ENCODE data around the gene ATP6V0C. TPM values are rescaled to one million over a fixed set of nuclear protein-coding genes. Genes with fewer than 3 reads are reported as not detected.
A peak's percentile ranks its signal among the peaks of the same experiment; 100 is the strongest.

Gene ATP6V0C
- polyA plus RNA-seq: 89.7 and 100 TPM in 2 replicates
- polyA minus RNA-seq: 42.8 and 46.3 TPM in 2 replicates

- Histone ChIP-seq H3K27ac (ENCODE audit: low read length) (peak within 1 kb of the TSS; percentile 98), H3K79me2 (replicated peaks; ENCODE audit: insufficient read depth, low read length) (peaks cover 42% of the 10 kb centered on the region), H3K9ac (ENCODE audit: low read length) (peak within 1 kb of the TSS; percentile 96), H3K4me3 (ENCODE audit: low read length) (peak within 1 kb of the TSS; percentile 92), H3K36me3 (ENCODE audit: insufficient read depth, low read length) (no peaks in the 10 kb centered on the region), H3K9me2 (ENCODE audit: insufficient read depth, low read length) (no peaks in the 10 kb centered on the region), H3K9me3 (ENCODE audit: low read length) (no peaks in the 10 kb centered on the region), H4K20me1 (ENCODE audit: insufficient read depth) (peaks cover 31% of the 10 kb centered on the region), H3K27me3 (ENCODE audit: insufficient read depth, low read depth, low read length) (no peaks in the 10 kb centered on the region), H2AFZ (ENCODE audit: low read depth, low read length) (peak within 1 kb of the TSS; percentile 87), H3K4me2 (ENCODE audit: low read length) (peak within 1 kb of the TSS; percentile 94), H3F3A (ENCODE audit: insufficient read depth, low read length, poor library complexity, severe bottlenecking) (no peaks in the 10 kb centered on the region)
- TF ChIP-seq RAD21 (conservative IDR thresholded peaks at IDR 0.05): peak; percentile 11
- TF ChIP-seq MXI1 (conservative IDR thresholded peaks at IDR 0.05; ENCODE audit: poor library complexity, severe bottlenecking): peak; percentile 50
- TF ChIP-seq EZH2 (IDR thresholded peaks at IDR 0.05; ENCODE audit: borderline replicate concordance, insufficient read depth, low read length, poor library complexity, severe bottlenecking): no peak
- TF ChIP-seq REST (IDR thresholded peaks at IDR 0.05; ENCODE audit: borderline replicate concordance): peak; percentile 64
- no peak for TF ChIP-seq SMC3 (conservative IDR thresholded peaks at IDR 0.05; ENCODE audit: poor library complexity)
- no peak for TF ChIP-seq CTCF (IDR thresholded peaks at IDR 0.05; ENCODE audit: poor library complexity, severe bottlenecking)
- TF ChIP-seq POLR2AphosphoS5 (IDR thresholded peaks at IDR 0.05): peak; percentile 92
- TF ChIP-seq EP300 (conservative IDR thresholded peaks at IDR 0.05; ENCODE audit: poor library complexity, severe bottlenecking): peak; percentile 62
- TF ChIP-seq TAF1 (IDR thresholded peaks at IDR 0.05; ENCODE audit: low read depth): peak; percentile 85
These were observed at the start of gene ATP6V0C for GRCh38 chr16:2513405-2514332. Gene ATP6V0C (plus strand): TSS chr16:2513952. CDS start chr16:2514104, 152 bp downstream.

GRCh38 chr16:2464333-2464732, 49.4 kb upstream of the ATP6V0C start:
- H3K36me3 ChIP-seq (ENCODE audit: insufficient read depth, low read length): no peaks in the 10 kb centered on the region
- H3K4me3 ChIP-seq (ENCODE audit: low read length): no peak overlapping the region
- H3K4me2 ChIP-seq (ENCODE audit: low read length): no peak overlapping the region
- H3K9me3 ChIP-seq (ENCODE audit: low read length): no peaks in the 10 kb centered on the region
- no peak overlapping the region for H3K27ac ChIP-seq (ENCODE audit: low read length)
- H3K27me3 ChIP-seq (ENCODE audit: insufficient read depth, low read depth, low read length): peaks cover 6% of the 10 kb centered on the region
- H2AFZ ChIP-seq (ENCODE audit: low read depth, low read length): no peak overlapping the region
- no peak overlapping the region for H3K9ac ChIP-seq (ENCODE audit: low read length)
- no peaks in the 10 kb centered on the region for H3F3A ChIP-seq (ENCODE audit: insufficient read depth, low read length, poor library complexity, severe bottlenecking)
- H3K79me2 ChIP-seq (replicated peaks; ENCODE audit: insufficient read depth, low read length): no peaks in the 10 kb centered on the region
- no peaks in the 10 kb centered on the region for H3K9me2 ChIP-seq (ENCODE audit: insufficient read depth, low read length)
- TF ChIP-seq TAF1 (IDR thresholded peaks at IDR 0.05; ENCODE audit: low read depth) (no peak), CTCF (IDR thresholded peaks at IDR 0.05; ENCODE audit: poor library complexity, severe bottlenecking) (no peak), REST (IDR thresholded peaks at IDR 0.05; ENCODE audit: borderline replicate concordance) (no peak), POLR2AphosphoS5 (IDR thresholded peaks at IDR 0.05) (no peak), SMC3 (conservative IDR thresholded peaks at IDR 0.05; ENCODE audit: poor library complexity) (no peak), EP300 (conservative IDR thresholded peaks at IDR 0.05; ENCODE audit: poor library complexity, severe bottlenecking) (no peak), RAD21 (conservative IDR thresholded peaks at IDR 0.05) (no peak), EZH2 (IDR thresholded peaks at IDR 0.05; ENCODE audit: borderline replicate concordance, insufficient read depth, low read length, poor library complexity, severe bottlenecking) (no peak), MXI1 (conservative IDR thresholded peaks at IDR 0.05; ENCODE audit: poor library complexity, severe bottlenecking) (no peak)
- H4K20me1 ChIP-seq (ENCODE audit: insufficient read depth): no peaks in the 10 kb centered on the region

Measured in neural cell (in vitro differentiated cells).